Right lobe of liver (tissue), 4 donors: Measurements from ENCODE around the gene FAM90A1.
"Not testable (repeated sequence)": the region's sequence is repeated elsewhere in the genome, so short reads cannot be mapped to it uniquely, and the experiment has no call there.

Experiments used
- POLR2A ChIP-seq: fragments of 450-650 bp; IDR thresholded peaks from one replicate; pipeline ENCODE4 v1.6.1; 2017; ENCODE audit warnings: antibody characterized with exemption, mild to moderate bottlenecking
- TF ChIP-seq, protein P1 (sequence below), 4 donors: fragments of 200-600 bp in 3 of 4; fragments of 450-650 bp in 1 of 4; IDR thresholded peaks; one replicate each; pipeline versions ENCODE4 v1.5.1 to v1.8.0; 2016 to 2022; ENCODE audit warnings: antibody characterized with exemption in 4 of 4, mild to moderate bottlenecking in 2 of 4
- donor health status: DM: no; HTN: no; CAD: no.
- donor health status: DM: no; HTN: no; CAD: no.
- donor health status: DM: no; HTN: yes; CAD: no.

DNA sequence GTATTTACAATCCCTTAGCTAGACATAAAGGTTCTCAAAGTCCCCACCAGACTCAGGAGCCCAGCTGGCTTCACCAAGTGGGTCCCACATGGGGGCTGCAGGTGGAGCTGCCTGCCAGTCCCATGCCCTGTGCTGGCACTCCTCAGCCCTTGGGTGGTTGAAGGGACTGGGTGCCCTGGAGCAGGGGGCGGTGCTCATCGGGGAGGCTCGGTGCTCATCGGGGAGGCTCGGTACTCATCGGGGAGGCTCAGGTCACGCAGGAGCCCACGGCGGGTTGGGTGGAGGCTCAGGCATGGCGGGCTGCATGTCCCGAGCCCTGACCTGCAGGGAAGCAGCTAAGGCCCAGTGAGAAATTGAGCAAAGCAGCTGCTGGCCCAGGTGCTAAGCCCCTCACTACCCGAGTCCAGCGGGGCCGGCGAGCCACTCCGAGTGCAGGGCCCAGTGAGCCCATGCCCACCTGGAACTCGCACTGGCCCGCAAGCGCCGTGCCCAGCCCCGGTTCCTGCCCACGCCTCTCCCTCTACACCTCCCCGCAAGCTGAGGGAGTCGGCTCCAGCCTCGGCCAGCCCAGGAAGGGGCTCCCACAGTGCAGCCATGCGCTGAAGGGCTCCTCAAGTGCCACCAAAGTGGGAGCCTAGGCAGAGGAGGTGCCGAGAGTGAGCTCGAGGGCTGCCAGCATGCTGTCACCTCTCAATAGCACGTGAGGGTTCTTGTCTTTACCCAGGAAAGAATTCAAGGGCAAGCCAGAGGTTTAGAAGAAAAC, 24.8 kb upstream of the FAM90A1 start:
- not testable (repeated sequence) for TF ChIP-seq POLR2A
- TF ChIP-seq, protein P1, sequence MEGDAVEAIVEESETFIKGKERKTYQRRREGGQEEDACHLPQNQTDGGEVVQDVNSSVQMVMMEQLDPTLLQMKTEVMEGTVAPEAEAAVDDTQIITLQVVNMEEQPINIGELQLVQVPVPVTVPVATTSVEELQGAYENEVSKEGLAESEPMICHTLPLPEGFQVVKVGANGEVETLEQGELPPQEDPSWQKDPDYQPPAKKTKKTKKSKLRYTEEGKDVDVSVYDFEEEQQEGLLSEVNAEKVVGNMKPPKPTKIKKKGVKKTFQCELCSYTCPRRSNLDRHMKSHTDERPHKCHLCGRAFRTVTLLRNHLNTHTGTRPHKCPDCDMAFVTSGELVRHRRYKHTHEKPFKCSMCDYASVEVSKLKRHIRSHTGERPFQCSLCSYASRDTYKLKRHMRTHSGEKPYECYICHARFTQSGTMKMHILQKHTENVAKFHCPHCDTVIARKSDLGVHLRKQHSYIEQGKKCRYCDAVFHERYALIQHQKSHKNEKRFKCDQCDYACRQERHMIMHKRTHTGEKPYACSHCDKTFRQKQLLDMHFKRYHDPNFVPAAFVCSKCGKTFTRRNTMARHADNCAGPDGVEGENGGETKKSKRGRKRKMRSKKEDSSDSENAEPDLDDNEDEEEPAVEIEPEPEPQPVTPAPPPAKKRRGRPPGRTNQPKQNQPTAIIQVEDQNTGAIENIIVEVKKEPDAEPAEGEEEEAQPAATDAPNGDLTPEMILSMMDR (IDR thresholded peaks at IDR 0.05): not testable (repeated sequence)
